ENCODE measurements around the gene B4GALNT2.

The B4GALNT2 gene

DNA sequence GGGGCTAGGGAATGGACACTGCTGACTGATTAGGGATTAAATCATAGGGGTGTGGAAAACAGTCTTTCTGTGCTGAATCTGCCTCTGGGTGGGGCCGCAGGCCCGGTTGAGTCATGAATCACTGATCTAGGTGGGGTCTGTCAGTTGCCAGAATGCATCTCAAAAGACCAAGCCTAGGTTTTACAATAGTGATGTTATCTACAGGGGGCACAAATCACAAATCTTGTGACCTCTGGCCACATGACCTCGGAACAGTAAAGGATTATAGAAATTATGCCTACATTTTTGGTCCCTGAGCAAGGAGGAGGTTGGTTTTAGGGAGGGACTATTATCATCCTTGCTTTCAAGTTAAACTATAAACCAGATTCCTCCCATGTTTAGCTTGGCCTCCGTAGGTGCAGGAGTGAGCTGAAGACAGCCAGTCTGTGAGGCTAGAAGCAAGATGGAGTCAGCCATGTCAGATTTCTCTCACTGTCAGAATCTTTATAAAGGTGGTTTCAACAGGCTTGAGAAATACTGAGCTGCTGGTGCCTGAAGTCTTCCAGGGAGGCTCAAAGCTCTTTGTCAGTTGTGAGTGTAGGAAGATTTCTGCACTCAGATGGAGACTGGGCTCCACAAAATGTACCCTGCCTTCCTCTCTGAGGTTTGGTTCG, 64.9 kb downstream of the B4GALNT2 start:
- no peak overlapping the region for H3K4me2 ChIP-seq

DNA sequence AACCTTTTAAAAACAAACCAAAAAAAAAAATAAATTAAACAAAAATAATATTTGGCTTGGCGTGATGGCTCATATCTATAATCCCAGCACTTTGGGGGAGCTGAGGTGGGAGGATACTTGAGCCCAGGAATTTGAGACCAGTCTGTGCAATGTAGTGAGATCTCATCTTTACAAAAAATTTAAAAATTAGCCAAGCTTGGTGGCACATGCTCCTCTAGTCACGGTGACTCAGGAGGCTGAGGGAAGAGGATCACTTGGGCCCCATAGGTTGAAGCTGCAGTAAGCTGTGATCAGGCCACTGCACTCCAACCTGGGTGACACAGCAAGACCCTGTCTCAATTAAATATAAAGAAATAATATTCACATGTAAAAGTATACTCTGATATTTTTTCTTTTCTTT, 65.6 kb downstream of the B4GALNT2 start:
- Histone ChIP-seq H3K4me2 (no peak overlapping the region), H2AFZ (ENCODE audit: low read depth) (no peak overlapping the region), H3K79me2 (ENCODE audit: insufficient read depth, low read depth) (no peaks in the 10 kb centered on the region)

More for the DNA sequence above, 64.9 kb downstream of the B4GALNT2 start:
- H3K27me3 ChIP-seq (ENCODE audit: insufficient read depth, low read depth), result peaks cover 6% of the 10 kb centered on the region
- H4K20me1 ChIP-seq (ENCODE audit: insufficient read depth), result no peaks in the 10 kb centered on the region
- no peaks in the 10 kb centered on the region for H3K79me2 ChIP-seq (ENCODE audit: insufficient read depth, low read depth)
- TF ChIP-seq, protein P1, sequence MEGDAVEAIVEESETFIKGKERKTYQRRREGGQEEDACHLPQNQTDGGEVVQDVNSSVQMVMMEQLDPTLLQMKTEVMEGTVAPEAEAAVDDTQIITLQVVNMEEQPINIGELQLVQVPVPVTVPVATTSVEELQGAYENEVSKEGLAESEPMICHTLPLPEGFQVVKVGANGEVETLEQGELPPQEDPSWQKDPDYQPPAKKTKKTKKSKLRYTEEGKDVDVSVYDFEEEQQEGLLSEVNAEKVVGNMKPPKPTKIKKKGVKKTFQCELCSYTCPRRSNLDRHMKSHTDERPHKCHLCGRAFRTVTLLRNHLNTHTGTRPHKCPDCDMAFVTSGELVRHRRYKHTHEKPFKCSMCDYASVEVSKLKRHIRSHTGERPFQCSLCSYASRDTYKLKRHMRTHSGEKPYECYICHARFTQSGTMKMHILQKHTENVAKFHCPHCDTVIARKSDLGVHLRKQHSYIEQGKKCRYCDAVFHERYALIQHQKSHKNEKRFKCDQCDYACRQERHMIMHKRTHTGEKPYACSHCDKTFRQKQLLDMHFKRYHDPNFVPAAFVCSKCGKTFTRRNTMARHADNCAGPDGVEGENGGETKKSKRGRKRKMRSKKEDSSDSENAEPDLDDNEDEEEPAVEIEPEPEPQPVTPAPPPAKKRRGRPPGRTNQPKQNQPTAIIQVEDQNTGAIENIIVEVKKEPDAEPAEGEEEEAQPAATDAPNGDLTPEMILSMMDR (conservative IDR thresholded peaks at IDR 0.05; ENCODE audit: low read depth, low read length), result no peak
- H3K4me3 ChIP-seq (IDR thresholded peaks at IDR 0.05; ENCODE audit: insufficient read depth, low read depth, low read length), result no peak overlapping the region
- H3K36me3 ChIP-seq (ENCODE audit: insufficient read depth), result no peaks in the 10 kb centered on the region
- no peak overlapping the region for H3K9ac ChIP-seq
- no peak overlapping the region for H2AFZ ChIP-seq (ENCODE audit: low read depth)
- H3K4me1 ChIP-seq (ENCODE audit: low read depth, poor library complexity, severe bottlenecking), result no peaks in the 10 kb centered on the region
- H3K27ac ChIP-seq, result no peak overlapping the region

DNA sequence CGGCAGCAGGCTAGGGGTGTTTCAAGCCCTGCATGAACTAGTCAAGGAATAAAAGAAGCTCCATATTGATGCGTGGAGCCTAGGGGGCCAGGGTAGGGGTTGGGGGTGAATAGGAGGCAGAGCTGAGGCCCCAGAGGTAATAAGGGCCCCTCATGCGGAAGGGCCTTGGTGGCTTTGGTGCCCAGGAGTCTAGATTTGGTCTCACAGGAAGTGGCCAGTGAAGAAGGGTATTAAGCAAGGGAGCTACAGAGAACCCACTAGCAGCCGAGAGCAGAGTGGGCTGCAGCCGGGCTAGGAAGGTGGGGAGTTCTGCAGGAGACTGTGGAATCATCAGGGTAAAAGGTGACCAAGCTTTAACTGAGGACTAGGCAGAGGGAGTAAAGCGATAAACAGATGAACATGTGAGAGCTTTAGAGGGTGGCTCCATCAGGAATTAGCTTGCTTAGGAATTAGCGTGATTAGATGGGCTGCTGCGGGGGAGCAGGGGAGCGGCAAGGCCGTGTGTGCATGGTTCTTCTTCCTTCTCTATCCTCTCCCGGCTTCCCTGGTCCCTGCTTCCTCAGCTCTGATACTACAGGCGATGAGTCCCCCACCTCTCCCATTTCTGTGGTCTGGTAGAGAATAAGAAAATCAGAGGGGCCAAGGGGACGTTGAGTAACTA, 68.0 kb downstream of the B4GALNT2 start:
- TF ChIP-seq, protein P1 (conservative IDR thresholded peaks at IDR 0.05; ENCODE audit: low read depth, low read length), result no peak
- Histone ChIP-seq H4K20me1 (ENCODE audit: insufficient read depth) (no peaks in the 10 kb centered on the region), H3K79me2 (ENCODE audit: insufficient read depth, low read depth) (no peaks in the 10 kb centered on the region), H3K9ac (no peak overlapping the region), H3K36me3 (ENCODE audit: insufficient read depth) (no peaks in the 10 kb centered on the region), H3K27ac (no peak overlapping the region), H3K4me3 (IDR thresholded peaks at IDR 0.05; ENCODE audit: insufficient read depth, low read depth, low read length) (no peak overlapping the region), H3K4me1 (ENCODE audit: low read depth, poor library complexity, severe bottlenecking) (no peaks in the 10 kb centered on the region), H3K27me3 (ENCODE audit: insufficient read depth, low read depth) (peaks cover 13% of the 10 kb centered on the region), H2AFZ (ENCODE audit: low read depth) (no peak overlapping the region), H3K4me2 (no peak overlapping the region)

More for the DNA sequence above, 65.6 kb downstream of the B4GALNT2 start:
- H4K20me1 ChIP-seq (ENCODE audit: insufficient read depth), result no peaks in the 10 kb centered on the region
- TF ChIP-seq, protein P1 (conservative IDR thresholded peaks at IDR 0.05; ENCODE audit: low read depth, low read length), result no peak
- H3K4me3 ChIP-seq (IDR thresholded peaks at IDR 0.05; ENCODE audit: insufficient read depth, low read depth, low read length), result no peak overlapping the region
- peaks cover 9% of the 10 kb centered on the region for H3K27me3 ChIP-seq (ENCODE audit: insufficient read depth, low read depth)
- no peaks in the 10 kb centered on the region for H3K36me3 ChIP-seq (ENCODE audit: insufficient read depth)
- no peak overlapping the region for H3K27ac ChIP-seq
- H3K4me1 ChIP-seq (ENCODE audit: low read depth, poor library complexity, severe bottlenecking), result no peaks in the 10 kb centered on the region
- H3K9ac ChIP-seq, result no peak overlapping the region

DNA sequence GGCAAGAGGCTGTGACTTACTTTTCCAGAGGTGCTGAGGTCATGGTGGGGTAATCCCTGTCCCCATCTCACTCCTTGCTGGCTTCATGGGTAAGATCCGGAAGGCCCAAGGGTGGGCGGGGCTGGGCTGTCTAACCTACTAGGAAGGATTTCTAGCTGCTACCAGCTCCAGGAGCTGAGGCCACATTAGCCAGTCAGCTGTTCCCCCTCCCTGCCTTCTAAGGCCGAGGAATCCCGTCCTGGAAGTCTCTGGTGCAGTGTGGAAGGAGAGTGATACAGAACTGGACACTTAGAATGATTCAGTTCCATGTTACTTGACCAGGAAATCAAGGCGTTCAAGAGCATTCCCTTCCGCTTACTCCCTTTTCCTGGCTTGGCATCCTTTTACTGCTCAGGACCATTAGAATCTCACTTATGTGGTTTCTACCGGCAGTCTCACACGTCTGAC, 68.9 kb downstream of the B4GALNT2 start:
- no peak overlapping the region for H3K4me3 ChIP-seq (IDR thresholded peaks at IDR 0.05; ENCODE audit: insufficient read depth, low read depth, low read length)
- H3K27me3 ChIP-seq (ENCODE audit: insufficient read depth, low read depth), result peaks cover 13% of the 10 kb centered on the region
- H3K9ac ChIP-seq, result no peak overlapping the region
- no peaks in the 10 kb centered on the region for H4K20me1 ChIP-seq (ENCODE audit: insufficient read depth)
- H3K36me3 ChIP-seq (ENCODE audit: insufficient read depth), result no peaks in the 10 kb centered on the region
- TF ChIP-seq, protein P1 (conservative IDR thresholded peaks at IDR 0.05; ENCODE audit: low read depth, low read length), result no peak
- no peak overlapping the region for H3K27ac ChIP-seq
- no peak overlapping the region for H2AFZ ChIP-seq (ENCODE audit: low read depth)
- H3K79me2 ChIP-seq (ENCODE audit: insufficient read depth, low read depth), result no peaks in the 10 kb centered on the region
- H3K4me2 ChIP-seq, result no peak overlapping the region
- no peaks in the 10 kb centered on the region for H3K4me1 ChIP-seq (ENCODE audit: low read depth, poor library complexity, severe bottlenecking)

Measured in KMS-11 (cell line).